ENCODE measurements around the gene TARS1. TPM values are rescaled to one million over a fixed set of nuclear protein-coding genes. Genes with fewer than 3 reads are reported as not detected.

TARS1 gene
- polyA plus RNA-seq, 1 donor from 2014 or later = 88.7 TPM

DNA sequence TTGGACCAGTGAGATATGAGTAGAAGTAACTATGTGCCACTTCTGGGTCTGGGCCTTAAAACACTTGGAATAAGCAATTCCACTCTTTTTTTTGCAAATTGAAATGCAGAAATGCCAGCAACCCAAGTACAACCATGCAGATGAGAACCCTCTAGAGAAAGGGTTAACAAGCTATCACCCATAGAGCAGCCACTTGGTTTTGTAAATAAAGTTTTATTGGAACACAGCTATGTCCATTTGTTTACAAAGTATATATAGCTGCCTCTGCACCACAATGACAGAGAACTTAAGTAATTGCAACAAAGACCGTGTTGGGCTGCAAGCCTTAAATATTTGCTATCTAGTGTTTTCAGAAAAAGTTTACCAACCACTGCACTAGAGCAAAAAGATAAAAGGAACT lies 9.8 kb upstream of the TARS1 start:
- H2AFZ ChIP-seq (ENCODE audit: low read depth, low read length) = no peak overlapping the region
- H4K20me1 ChIP-seq (ENCODE audit: insufficient read depth) = no peaks in the 10 kb centered on the region
- no peaks in the 10 kb centered on the region for H3K27me3 ChIP-seq (ENCODE audit: insufficient read depth, low read depth, low read length)
- H3K9me2 ChIP-seq (ENCODE audit: insufficient read depth, low read length) = no peaks in the 10 kb centered on the region
- H3K9me3 ChIP-seq (ENCODE audit: low read length) = no peaks in the 10 kb centered on the region
- H3K27ac ChIP-seq (ENCODE audit: low read length) = no peak overlapping the region
- no peaks in the 10 kb centered on the region for H3K36me3 ChIP-seq (ENCODE audit: insufficient read depth, low read length)
- no peaks in the 10 kb centered on the region for H3F3A ChIP-seq (ENCODE audit: insufficient read depth, low read length, poor library complexity, severe bottlenecking)
- no peak overlapping the region for H3K4me2 ChIP-seq (ENCODE audit: low read length)
- H3K9ac ChIP-seq (ENCODE audit: low read length) = no peak overlapping the region
- no peak overlapping the region for H3K4me3 ChIP-seq (ENCODE audit: low read length)
- H3K79me2 ChIP-seq (replicated peaks; ENCODE audit: insufficient read depth, low read length) = no peaks in the 10 kb centered on the region
- TF ChIP-seq, protein P1, sequence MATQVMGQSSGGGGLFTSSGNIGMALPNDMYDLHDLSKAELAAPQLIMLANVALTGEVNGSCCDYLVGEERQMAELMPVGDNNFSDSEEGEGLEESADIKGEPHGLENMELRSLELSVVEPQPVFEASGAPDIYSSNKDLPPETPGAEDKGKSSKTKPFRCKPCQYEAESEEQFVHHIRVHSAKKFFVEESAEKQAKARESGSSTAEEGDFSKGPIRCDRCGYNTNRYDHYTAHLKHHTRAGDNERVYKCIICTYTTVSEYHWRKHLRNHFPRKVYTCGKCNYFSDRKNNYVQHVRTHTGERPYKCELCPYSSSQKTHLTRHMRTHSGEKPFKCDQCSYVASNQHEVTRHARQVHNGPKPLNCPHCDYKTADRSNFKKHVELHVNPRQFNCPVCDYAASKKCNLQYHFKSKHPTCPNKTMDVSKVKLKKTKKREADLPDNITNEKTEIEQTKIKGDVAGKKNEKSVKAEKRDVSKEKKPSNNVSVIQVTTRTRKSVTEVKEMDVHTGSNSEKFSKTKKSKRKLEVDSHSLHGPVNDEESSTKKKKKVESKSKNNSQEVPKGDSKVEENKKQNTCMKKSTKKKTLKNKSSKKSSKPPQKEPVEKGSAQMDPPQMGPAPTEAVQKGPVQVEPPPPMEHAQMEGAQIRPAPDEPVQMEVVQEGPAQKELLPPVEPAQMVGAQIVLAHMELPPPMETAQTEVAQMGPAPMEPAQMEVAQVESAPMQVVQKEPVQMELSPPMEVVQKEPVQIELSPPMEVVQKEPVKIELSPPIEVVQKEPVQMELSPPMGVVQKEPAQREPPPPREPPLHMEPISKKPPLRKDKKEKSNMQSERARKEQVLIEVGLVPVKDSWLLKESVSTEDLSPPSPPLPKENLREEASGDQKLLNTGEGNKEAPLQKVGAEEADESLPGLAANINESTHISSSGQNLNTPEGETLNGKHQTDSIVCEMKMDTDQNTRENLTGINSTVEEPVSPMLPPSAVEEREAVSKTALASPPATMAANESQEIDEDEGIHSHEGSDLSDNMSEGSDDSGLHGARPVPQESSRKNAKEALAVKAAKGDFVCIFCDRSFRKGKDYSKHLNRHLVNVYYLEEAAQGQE (IDR thresholded peaks at IDR 0.05; ENCODE audit: borderline replicate concordance) = no peak
- TF ChIP-seq MXI1 (conservative IDR thresholded peaks at IDR 0.05; ENCODE audit: poor library complexity, severe bottlenecking) (no peak), TAF1 (IDR thresholded peaks at IDR 0.05; ENCODE audit: low read depth) (no peak), EZH2 (IDR thresholded peaks at IDR 0.05; ENCODE audit: borderline replicate concordance, insufficient read depth, low read length, poor library complexity, severe bottlenecking) (no peak), POLR2AphosphoS5 (IDR thresholded peaks at IDR 0.05) (no peak), RAD21 (conservative IDR thresholded peaks at IDR 0.05) (no peak), EP300 (conservative IDR thresholded peaks at IDR 0.05; ENCODE audit: poor library complexity, severe bottlenecking) (no peak), SMC3 (conservative IDR thresholded peaks at IDR 0.05; ENCODE audit: poor library complexity) (no peak)
- TF ChIP-seq, protein P2, sequence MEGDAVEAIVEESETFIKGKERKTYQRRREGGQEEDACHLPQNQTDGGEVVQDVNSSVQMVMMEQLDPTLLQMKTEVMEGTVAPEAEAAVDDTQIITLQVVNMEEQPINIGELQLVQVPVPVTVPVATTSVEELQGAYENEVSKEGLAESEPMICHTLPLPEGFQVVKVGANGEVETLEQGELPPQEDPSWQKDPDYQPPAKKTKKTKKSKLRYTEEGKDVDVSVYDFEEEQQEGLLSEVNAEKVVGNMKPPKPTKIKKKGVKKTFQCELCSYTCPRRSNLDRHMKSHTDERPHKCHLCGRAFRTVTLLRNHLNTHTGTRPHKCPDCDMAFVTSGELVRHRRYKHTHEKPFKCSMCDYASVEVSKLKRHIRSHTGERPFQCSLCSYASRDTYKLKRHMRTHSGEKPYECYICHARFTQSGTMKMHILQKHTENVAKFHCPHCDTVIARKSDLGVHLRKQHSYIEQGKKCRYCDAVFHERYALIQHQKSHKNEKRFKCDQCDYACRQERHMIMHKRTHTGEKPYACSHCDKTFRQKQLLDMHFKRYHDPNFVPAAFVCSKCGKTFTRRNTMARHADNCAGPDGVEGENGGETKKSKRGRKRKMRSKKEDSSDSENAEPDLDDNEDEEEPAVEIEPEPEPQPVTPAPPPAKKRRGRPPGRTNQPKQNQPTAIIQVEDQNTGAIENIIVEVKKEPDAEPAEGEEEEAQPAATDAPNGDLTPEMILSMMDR (IDR thresholded peaks at IDR 0.05; ENCODE audit: poor library complexity, severe bottlenecking) = no peak

GRCh38 chr5:33432656-33433055 lies 8.1 kb upstream of the TARS1 start:
- Histone ChIP-seq H3K9ac (ENCODE audit: low read length) (no peak overlapping the region), H4K20me1 (ENCODE audit: insufficient read depth) (no peaks in the 10 kb centered on the region), H3K9me2 (ENCODE audit: insufficient read depth, low read length) (no peaks in the 10 kb centered on the region), H3K4me2 (ENCODE audit: low read length) (no peak overlapping the region), H3K79me2 (replicated peaks; ENCODE audit: insufficient read depth, low read length) (no peaks in the 10 kb centered on the region), H3K27me3 (ENCODE audit: insufficient read depth, low read depth, low read length) (no peaks in the 10 kb centered on the region), H3K36me3 (ENCODE audit: insufficient read depth, low read length) (no peaks in the 10 kb centered on the region), H3K27ac (ENCODE audit: low read length) (no peak overlapping the region), H3K9me3 (ENCODE audit: low read length) (no peaks in the 10 kb centered on the region), H2AFZ (ENCODE audit: low read depth, low read length) (no peak overlapping the region), H3F3A (ENCODE audit: insufficient read depth, low read length, poor library complexity, severe bottlenecking) (no peaks in the 10 kb centered on the region), H3K4me3 (ENCODE audit: low read length) (no peak overlapping the region)
- no peak for TF ChIP-seq MXI1 (conservative IDR thresholded peaks at IDR 0.05; ENCODE audit: poor library complexity, severe bottlenecking)
- TF ChIP-seq RAD21 (conservative IDR thresholded peaks at IDR 0.05) = no peak
- no peak for TF ChIP-seq POLR2AphosphoS5 (IDR thresholded peaks at IDR 0.05)
- no peak for TF ChIP-seq EP300 (conservative IDR thresholded peaks at IDR 0.05; ENCODE audit: poor library complexity, severe bottlenecking)
- no peak for TF ChIP-seq TAF1 (IDR thresholded peaks at IDR 0.05; ENCODE audit: low read depth)
- TF ChIP-seq, protein P1 (IDR thresholded peaks at IDR 0.05; ENCODE audit: borderline replicate concordance) = no peak
- no peak for TF ChIP-seq EZH2 (IDR thresholded peaks at IDR 0.05; ENCODE audit: borderline replicate concordance, insufficient read depth, low read length, poor library complexity, severe bottlenecking)
- TF ChIP-seq, protein P2 (IDR thresholded peaks at IDR 0.05; ENCODE audit: poor library complexity, severe bottlenecking) = no peak
- TF ChIP-seq SMC3 (conservative IDR thresholded peaks at IDR 0.05; ENCODE audit: poor library complexity) = no peak

All from neural cell (in vitro differentiated cells).